Midbrain (tissue), 1 donor: ENCODE data around the gene ERGIC1.

Experiments
- DNase-seq: peaks from one replicate; lab custom pipeline; 2025; lab: John Stamatoyannopoulos, UW

The ERGIC1 gene

DNA sequence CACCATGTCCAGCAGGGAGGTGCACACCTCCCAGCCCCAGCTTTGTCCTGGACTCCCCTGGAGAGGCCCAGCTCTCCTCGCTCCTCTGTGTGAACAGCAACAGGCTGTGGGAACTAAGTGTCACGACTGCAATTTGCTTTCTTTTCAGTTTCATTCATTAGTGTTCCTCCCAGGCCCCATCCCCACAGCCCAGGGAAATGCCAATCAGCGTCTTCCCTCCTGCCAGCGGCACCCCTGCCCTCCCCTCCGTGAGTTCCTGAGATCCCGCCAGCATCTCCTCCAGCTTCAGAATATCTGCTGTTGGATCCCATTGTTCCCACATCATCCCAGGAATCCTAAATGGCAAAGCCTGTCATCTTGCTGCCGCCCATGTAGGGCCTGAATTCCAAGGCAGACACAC, 112.1 kb downstream of the ERGIC1 start:
- DNase-seq = no peak

DNA sequence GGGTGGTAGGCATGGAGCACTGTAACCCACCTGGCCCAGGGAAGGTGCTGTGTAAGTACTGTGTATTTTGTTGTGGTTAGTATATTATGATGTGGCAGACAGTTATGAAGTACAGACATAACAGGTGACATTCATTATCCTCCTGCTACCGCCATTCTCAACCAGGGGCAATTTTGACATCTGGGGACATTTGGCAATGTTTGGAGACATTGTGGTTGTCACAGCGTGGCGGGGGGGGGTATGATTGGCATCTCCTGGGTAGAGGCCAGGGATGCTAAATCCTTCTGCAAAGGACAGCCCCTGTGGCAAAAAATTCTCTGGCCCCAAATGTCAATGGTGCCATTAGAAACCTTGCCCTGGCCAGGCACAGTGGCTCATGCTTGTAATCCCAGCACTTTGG, 115.4 kb downstream of the ERGIC1 start:
- no peak for DNase-seq

DNA sequence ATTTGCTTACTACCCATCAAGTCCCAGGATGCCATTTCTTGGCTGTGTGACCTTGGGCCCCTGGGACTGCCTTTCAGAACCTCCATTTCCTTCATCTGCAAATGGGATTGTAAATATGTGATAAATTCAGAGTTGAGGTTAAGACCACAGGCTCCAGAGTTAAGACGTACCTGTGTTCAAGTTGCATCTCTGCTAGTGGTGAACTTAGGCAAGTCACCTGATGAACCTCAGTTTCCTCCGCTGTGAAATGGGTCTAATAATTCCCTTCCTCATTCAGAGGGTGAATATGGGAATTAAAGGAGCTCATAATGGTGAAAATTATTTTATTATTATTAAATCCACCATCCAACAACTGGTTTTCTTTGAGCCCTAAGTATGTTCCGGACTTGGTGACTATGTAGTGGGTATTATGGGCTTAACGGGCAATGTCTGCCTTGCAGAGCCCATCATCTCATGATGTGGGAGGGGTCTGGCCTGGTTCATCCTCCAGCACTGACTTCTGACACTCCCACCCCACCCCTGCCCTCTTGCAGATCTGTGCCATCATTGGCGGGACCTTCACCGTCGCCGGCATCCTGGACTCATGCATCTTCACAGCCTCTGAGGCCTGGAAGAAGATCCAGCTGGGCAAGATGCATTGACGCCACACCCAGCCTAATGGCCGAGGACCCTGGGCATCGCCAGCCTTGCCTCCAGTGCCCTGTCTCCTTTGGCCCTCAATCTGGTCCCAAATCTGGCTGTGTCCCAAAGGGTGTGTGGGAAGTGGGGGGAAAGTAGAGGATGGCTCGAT, 116.3 kb downstream of the ERGIC1 start:
- DNase-seq = no peak

DNA sequence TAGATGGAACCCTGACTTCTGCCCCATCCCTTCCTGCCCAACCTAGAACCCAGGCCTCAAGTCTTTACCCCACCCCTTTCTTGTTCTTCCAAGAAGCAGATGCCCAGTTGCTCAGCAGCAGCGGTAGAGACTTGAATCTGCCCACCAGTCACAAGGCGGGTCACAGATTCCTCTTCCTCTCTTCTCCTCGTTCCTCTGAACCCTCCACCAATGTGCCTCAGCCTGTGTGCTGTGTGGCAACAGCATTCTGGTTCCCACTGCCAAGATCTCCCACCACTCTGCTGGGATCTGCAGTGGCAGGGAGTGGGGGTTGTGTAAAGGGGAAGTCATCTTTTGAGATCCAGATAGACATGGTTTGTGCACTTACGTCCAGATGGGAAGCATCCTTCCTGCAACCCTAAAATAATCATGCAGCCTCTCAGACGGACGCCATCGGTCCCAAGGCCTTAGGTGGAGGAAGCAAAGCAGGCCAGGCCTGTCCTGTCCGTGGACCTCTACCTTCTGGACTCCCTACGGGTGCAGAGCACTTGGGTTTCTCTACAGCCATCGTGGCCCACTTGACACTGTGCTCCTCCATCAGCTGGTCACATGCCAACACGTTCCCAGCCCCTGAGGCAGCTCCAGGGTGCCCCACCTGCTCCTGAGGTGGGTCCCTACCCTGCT, 117.5 kb downstream of the ERGIC1 start:
- DNase-seq = no peak

DNA sequence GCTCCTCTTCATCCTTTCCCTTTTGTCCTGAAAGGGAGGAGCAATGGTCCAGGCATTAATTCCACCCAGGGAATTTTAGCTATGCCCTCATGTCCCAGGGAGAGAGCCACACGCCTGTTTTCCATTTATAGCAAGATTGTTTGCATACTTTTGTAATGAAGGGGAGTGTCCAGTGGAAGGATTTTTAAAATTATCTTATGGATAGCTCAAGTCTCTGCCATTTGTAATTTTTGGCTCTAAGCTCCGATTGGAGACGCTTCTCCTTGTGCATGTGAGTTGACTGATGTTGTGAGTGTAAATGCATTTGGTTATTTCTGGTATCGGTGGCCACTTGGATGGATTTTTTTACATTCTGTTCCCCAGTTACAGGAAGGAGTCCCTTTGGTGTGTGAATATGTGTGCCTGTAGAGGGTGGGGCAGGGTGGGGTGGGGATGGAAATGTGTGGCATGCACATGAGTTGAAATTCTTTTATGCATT, 118.0 kb downstream of the ERGIC1 start:
- no peak for DNase-seq

DNA sequence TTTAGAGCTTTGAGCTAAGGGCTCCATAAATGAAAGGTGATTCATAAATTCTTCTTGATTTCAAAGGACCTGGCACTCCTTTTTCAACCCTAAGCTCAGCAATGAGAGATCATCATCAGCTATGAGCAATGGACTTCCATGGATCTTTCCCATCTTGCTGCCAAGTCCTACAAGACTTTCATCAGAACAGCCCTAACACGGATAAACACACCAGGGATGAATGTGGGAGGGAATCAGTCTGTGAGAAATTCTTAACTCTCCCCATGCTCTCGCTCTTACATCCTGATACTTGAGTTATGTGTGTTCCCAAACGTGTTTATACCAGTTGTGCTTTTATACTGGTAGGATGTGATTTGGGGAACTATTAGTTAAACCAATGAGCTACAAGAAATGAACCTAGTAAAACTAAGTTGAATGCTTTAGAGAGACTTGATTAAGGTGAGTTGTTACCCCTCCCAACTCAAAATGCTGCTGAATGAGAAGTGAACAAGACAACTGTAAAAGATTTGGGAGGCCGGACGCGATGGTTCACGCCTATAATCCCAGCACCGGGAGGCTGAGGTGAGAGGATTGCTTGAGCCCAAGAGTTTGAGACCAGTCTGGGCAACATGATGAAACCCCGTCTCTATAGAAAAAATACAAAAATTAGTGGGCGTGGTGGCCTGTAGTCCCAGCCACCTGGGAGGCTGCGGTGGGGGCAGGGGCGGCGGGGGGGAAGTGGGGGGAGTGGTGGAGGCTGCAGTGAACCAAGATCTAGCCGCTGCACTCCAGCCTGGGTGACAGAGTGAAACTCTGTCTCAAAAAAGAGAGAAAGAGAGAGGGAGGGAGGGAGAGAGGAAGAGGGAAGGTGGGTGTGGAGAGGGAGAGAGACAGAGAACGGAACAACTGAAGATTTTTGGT, 120.0 kb downstream of the ERGIC1 start:
- no peak for DNase-seq

DNA sequence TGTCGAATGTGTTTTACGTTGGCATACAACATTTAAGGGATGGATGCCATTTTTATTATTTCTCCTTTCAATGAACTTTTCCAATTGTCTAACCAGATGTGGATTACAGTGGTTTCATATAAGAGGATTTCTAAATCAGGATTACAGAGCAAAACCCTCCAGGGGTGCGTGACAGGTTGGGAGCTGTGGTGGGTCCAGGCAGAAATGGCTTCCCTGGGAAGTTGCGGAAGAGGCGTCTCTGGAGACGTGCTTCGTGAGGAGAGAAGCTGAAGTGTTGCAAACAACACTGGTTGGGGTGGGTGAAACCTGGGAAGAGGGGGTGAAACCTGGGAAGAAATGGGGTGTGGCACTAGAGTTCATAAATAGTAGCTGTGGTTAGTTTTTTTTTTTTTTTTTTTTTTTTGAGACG, 120.7 kb downstream of the ERGIC1 start:
- no peak for DNase-seq

DNA sequence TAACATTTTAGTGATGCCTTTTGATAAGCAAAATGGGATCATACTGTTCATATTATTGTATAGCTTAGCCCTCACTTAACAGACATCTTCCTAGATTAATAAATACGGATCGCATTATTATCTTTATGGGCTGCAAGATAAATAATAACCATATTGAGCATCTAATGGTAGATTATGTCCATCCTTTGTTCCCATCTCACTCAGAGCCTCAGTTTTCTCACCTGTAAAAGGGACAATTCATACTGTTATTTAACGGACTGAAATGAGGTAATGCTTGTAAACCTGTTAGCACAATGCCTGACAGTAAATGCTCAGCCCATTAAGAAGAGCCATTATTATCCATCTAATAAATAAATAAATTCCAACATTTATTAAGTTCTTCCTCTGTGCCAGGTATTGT, 122.2 kb downstream of the ERGIC1 start:
- no peak for DNase-seq

DNA sequence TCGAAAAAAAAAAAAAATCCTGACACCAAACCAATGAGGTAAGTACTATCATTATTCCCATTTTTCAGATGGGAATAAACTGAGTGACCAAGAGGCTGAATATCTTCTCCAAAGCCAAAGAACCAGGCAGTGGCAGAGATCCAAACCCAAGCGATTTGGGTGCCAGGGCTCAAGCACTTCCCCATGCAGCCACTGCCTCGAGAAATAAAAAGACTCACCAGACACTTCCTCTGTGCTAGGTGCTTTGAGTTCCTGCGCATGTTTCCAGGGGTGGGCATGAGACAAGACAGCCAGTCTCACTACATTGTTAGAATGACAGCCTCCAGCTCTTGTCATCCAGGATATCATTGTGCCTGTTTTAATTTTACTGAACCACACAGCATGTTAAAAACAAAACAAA, 122.9 kb downstream of the ERGIC1 start:
- peak; percentile 11 for DNase-seq

DNA sequence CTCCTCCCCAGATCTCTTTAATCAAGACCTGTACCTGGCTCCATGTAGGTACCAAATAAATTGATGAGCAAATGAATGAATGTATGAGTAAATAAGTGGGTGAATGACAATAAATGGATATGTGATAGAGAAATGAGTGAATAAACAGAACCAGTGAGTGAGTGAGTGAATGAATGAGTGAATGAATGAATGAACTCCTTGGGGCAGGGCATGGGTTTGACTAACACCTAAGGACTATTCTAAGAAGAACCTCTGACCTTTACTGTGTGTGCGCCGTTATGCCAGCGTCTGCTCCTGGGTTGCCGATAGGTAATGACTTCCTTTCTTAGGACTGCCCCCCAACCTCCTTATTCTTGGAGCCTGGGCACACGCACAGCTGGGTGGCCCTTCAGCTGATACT, 123.4 kb downstream of the ERGIC1 start:
- no peak for DNase-seq

DNA sequence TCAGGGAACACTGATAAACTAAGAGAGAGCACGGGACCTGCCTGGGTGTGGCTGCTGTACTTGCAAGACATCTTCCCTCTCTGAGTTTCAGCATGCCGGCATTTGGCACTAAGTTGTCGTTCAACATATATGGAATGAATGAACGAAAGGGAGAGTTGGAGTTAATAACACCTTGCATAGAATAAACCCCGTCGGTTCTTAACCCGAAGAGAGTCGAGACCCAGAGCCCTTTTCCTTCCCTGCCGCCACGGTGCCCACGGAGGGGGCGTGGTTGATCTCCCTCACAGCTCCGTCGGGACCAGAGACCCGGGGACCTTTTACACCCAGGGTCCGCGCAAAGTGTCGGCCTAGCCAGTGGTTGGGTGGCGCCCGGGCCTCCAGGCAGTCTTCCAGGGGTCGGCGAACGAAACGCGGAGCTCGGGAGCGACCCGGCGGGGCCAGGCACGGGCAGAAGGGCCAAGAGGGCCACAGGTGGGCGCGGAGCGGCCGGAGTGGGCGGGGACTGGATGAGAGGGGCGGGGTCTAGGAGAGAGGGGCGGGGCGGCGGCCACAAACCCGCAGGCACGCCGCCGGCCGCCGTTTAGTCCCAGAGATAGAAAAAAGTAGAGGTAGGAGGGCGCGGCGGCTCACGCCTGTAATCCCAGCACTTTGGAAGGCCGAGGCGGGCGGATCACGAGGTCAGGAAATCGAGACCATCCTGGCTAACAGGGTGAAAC, 124.4 kb downstream of the ERGIC1 start:
- peak; percentile 14 for DNase-seq

DNA sequence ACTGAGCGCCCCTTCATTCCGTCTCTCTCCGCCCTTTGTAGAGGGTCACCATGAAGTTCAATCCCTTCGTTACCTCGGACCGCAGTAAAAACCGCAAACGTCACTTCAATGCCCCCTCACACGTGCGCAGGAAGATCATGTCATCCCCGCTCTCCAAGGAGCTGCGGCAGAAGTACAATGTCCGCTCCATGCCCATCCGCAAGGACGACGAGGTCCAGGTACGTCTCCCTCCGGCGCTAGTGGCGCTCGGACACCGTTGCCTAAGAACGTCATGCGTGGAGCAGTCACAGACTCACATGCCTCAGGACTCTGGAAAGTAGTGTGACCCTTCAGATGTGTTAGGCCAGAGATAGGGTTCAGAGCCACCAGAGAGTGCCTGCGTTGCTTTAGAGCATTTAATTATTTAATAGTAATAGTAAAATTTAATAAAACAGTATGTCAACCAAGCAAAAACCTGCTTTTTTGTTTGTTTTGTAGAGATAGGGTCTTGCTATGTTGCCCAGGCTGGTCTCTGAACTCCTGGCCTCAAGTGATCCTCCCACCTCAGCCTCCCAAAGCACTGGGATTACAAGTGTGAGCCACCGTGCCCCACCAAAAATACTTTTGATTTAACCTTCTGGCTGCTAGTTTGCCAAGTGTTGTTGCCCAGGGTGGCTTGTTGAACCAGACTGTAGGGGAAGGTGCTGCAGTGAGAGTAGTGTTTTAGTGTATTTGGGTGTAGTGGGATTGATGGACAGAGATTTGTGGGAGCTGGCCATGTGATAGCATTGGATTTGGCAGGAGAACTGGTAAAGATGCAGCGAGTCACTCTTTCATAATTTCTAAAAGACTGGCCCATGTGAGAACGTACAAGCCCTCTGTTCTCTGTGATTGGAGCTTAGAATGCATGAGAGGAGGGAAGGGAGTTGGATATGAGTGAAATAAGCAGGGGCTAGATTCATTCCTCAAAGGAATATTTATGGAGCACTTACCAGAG, 126.1 kb downstream of the ERGIC1 start:
- no peak for DNase-seq

DNA sequence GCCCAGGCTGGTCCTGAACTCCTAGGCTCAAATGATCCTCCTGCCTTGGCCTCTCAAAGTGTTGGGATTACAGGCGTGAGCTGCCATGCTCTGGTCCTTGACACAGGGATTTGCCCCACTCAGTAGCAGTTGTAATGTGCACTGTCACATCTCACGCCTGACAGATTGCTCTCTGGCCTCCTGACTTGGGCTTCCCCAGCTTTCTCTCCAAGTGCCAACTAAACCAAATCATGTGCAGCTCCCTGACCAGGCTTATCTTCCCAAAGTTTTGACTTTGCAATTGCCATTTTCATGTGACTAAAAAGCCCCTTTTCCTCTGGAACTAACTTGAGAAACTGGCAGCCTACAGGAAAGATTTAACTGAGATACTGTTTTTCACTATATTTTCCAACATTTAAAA, 135.9 kb downstream of the ERGIC1 start:
- no peak for DNase-seq

DNA sequence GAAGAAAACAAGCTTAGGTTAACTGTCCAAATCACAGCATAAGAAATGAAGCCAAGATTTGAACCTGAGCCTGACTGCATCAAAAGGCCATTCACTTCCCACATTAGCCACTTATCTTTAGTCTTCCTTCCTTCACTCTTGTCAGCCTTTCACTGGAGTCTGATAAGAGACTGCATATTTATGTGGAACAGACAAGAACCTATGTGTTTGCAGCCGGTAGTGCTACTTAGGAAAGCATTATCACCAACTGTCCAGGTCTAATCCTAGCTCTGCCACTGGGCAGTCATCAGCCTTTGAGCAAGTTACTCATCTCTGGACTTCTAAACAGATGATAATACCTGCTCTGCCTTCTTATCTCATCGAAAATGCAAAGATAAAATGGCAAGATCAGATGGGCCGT, 137.4 kb downstream of the ERGIC1 start:
- no peak for DNase-seq

DNA sequence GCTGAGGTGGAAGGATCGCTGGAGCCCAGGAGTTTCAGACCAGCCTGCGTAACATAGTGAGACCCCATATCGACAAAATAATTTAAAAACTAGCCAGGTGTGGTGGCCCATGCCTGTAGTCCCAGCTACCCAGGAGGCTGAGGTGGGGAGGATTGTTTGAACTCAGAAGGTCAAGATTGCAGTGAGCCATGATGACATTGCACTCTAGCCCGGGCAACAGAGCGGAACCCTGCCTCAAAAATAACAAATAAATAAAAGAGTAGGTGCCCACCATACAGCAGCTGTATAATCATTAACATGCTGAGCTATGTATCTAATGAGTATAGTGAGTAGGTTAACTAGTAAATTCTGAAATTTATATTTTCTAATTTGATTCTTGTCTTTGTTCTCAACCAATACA, 138.5 kb downstream of the ERGIC1 start:
- no peak for DNase-seq

DNA sequence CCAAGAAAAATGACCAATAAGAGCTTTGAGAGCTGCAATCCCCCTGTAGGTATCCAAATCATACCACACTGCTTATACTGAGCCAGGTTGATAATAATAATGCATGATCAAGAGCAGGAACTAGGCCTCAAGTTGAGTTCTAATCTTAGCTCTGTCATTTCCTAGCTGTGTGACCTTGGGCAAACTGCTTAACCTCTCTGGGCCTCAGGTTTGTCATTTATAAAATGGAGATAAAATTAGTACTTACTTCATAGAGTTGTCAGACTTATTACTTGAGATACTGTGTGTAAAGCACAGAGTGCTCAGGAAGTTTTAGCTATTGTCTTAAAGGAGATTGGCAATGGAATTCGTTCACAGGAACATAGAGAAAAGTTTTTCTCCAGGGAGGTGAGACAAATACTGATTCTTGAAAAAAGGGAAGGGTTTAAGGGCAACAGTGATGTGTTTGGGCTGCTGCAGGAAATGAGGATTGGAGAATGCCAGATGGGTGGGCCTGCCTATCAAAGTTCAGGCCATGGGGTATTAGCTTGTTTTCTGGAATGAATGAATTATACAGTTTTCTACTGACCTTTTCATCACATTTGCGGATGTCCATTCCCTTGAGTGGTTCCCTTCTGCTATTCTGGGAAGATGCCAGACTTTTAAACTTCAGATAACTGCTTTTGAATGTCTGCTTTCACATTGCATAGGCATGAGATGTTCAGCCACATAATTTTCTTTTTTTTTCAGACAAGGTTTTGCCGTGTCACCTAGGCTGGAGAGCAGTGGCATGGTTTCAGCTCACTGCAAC, 139.3 kb downstream of the ERGIC1 start:
- no peak for DNase-seq

DNA sequence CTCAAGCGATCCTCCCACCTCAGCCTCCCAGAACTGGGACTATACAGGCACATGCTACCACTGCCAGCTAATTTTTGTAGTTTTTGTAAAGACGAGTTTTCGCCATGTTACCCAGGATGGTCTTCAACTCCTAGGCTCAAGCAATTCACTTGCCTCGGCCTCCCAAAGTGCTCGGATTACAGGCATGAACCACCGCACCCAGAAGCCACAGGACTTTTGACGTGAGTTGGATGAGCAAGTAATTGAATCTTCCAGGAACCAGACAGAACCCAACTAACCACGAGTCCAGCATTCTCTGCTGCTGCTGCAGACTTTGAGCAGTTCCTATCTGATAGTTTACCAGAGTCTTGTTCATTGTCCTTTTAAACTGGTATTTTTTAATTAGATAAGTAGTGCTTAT, 139.9 kb downstream of the ERGIC1 start:
- DNase-seq = no peak

DNA sequence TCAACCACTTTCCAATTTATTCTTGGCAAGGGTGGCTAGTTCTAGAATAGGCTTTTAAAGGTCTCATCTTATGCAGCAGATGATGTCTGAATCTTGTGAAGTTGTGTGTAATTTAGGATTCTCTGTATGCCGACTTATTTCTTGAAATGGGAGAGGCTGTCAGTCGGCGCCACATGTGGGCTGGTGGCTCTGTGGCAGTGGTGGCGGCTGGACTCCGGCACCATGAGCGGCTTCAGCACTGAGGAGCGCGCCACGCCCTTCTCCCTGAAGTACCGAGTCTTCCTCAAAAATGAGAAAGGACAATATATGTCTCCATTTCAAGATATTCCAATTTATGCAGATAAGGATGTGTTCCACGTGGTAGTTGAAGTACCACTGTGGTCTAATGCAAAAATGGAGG, 141.2 kb downstream of the ERGIC1 start:
- DNase-seq = no peak

DNA sequence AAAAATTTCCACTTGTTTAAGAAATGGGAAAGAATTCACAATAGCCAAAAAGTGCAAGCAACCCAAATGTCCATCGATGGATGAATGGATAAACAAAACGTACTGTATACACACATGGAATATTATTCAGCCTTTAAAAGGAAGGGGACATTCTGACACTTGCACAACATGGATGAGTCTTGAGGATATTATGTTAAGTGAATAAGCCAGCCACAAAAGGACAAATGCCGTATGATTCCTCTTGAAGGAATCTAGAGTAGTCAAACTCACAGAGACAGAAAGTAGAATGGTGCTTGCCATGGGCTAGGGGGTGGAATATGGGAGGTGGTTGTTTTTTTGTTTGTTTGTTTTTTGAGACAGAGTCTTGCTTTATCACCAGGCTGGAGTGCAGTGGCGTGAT, 145.7 kb downstream of the ERGIC1 start:
- no peak for DNase-seq

DNA sequence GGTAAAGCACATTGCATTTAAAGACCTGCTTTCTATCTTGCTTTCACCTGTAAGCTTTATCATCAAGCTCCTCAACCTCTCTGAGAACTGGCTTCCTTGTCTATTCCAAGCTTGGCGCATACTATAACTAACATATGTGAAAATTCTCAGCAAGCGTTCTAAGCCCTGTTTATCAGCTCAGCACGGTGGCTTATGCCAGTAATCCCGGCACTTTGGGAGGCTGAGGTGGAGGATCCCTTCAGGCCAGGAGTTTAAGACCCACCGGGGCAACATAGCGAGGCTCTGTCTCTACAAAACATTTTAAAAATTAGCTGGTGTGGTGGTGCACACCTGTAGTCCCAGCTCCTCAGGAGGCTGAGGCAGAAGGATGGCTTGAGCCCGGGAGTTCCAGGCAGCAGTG, 147.9 kb downstream of the ERGIC1 start:
- DNase-seq = no peak
